ENCODE results near the gene ANO7. TPM values are rescaled to one million over a fixed set of nuclear protein-coding genes. Genes with fewer than 3 reads are reported as not detected.

Gene ANO7
- total and polyA plus RNA-seq, 3 experiments from 2014 or later: 0.83 to 0.86 TPM; not detected in 1

GRCh38 chr2:241244368-241244767 lies 55.9 kb downstream of the ANO7 start:
- Mint-ChIP-seq H3K27ac (peak overlapping the region in 4 of 8 donors; percentile 1 to 38 (median 14)), H3K9me3 (no peaks in the 10 kb centered on the region), H3K27me3 (no peaks in the 10 kb centered on the region), H3K36me3 (peaks cover 7 to 93% (median 40%) of the 10 kb centered on the region in 3 donors), H3K4me3 (no peak overlapping the region), H3K4me1 (peaks cover 0 to 2% (median 0%) of the 10 kb centered on the region in 3 donors)
- peaks cover 59% of the 10 kb centered on the region for H3K36me3 ChIP-seq (ENCODE audit: insufficient read depth, low read length)
- no peaks in the 10 kb centered on the region for H3K4me1 ChIP-seq (ENCODE audit: insufficient read depth, low read length)
- ChIA-PET CTCF (no interaction called here), POLR2A (no interaction called here)
- no peaks in the 10 kb centered on the region for H3K27me3 ChIP-seq (ENCODE audit: insufficient read depth, low read length, poor library complexity, severe bottlenecking)
- H3K4me3 ChIP-seq (ENCODE audit: low read length): no peak overlapping the region
- H3K9me3 ChIP-seq (ENCODE audit: low read length): no peaks in the 10 kb centered on the region
- H3K27ac ChIP-seq (ENCODE audit: low read depth, low read length): no peak overlapping the region
- DNase-seq: no peak

- Mint-ChIP-seq H3K27ac (no peak overlapping the region), H3K27me3 (no peaks in the 10 kb centered on the region), H3K36me3 (peaks cover 10 to 95% (median 37%) of the 10 kb centered on the region in 3 donors), H3K4me3 (no peak overlapping the region), H3K4me1 (no peaks in the 10 kb centered on the region), H3K9me3 (no peaks in the 10 kb centered on the region)
- Histone ChIP-seq H3K9me3 (ENCODE audit: low read length) (no peaks in the 10 kb centered on the region), H3K4me3 (ENCODE audit: low read length) (no peak overlapping the region), H3K27me3 (ENCODE audit: insufficient read depth, low read length, poor library complexity, severe bottlenecking) (no peaks in the 10 kb centered on the region), H3K36me3 (ENCODE audit: insufficient read depth, low read length) (peaks cover 56% of the 10 kb centered on the region), H3K27ac (ENCODE audit: low read depth, low read length) (no peak overlapping the region), H3K4me1 (ENCODE audit: insufficient read depth, low read length) (no peaks in the 10 kb centered on the region)
- CTCF ChIA-PET: no interaction called here
- POLR2A ChIA-PET: no interaction called here
- no peak for DNase-seq
Observed at GRCh38 chr2:241248289-241248688, 59.8 kb downstream of the ANO7 start.

GRCh38 chr2:241248897-241249296 lies 60.4 kb downstream of the ANO7 start:
- ChIA-PET CTCF (no interaction called here), POLR2A (interaction anchor here (0.5 kb wide), 1 partner anchor 203 kb away, joined by 4 read pairs; no protein-coding TSS in a partner anchor)
- no peak overlapping the region for H3K4me3 ChIP-seq (ENCODE audit: low read length)
- H3K4me1 Mint-ChIP-seq: no peaks in the 10 kb centered on the region
- H3K4me1 ChIP-seq (ENCODE audit: insufficient read depth, low read length): no peaks in the 10 kb centered on the region
- H3K36me3 Mint-ChIP-seq: peaks cover 12 to 95% (median 38%) of the 10 kb centered on the region in 3 donors
- peak overlapping the region in 1 of 8 donors; percentile 54 for H3K27ac Mint-ChIP-seq
- no peaks in the 10 kb centered on the region for H3K9me3 ChIP-seq (ENCODE audit: low read length)
- no peaks in the 10 kb centered on the region for H3K27me3 ChIP-seq (ENCODE audit: insufficient read depth, low read length, poor library complexity, severe bottlenecking)
- no peaks in the 10 kb centered on the region for H3K27me3 Mint-ChIP-seq
- DNase-seq: no peak
- H3K36me3 ChIP-seq (ENCODE audit: insufficient read depth, low read length): peaks cover 61% of the 10 kb centered on the region
- no peaks in the 10 kb centered on the region for H3K9me3 Mint-ChIP-seq
- no peak overlapping the region for H3K27ac ChIP-seq (ENCODE audit: low read depth, low read length)
- no peak overlapping the region for H3K4me3 Mint-ChIP-seq

GRCh38 chr2:241249654-241250053 lies 61.2 kb downstream of the ANO7 start:
- Mint-ChIP-seq H3K9me3 (no peaks in the 10 kb centered on the region), H3K4me1 (no peaks in the 10 kb centered on the region), H3K27me3 (no peaks in the 10 kb centered on the region), H3K4me3 (no peak overlapping the region), H3K27ac (no peak overlapping the region), H3K36me3 (peaks cover 12 to 94% (median 32%) of the 10 kb centered on the region in 3 donors)
- H3K27ac ChIP-seq (ENCODE audit: low read depth, low read length): no peak overlapping the region
- POLR2A ChIA-PET: interaction anchor here (0.6 kb wide), 1 partner anchor 144 kb away, joined by 4 read pairs; no protein-coding TSS in a partner anchor
- no peaks in the 10 kb centered on the region for H3K27me3 ChIP-seq (ENCODE audit: insufficient read depth, low read length, poor library complexity, severe bottlenecking)
- H3K36me3 ChIP-seq (ENCODE audit: insufficient read depth, low read length): peaks cover 62% of the 10 kb centered on the region
- no peak overlapping the region for H3K4me3 ChIP-seq (ENCODE audit: low read length)
- H3K9me3 ChIP-seq (ENCODE audit: low read length): no peaks in the 10 kb centered on the region
- H3K4me1 ChIP-seq (ENCODE audit: insufficient read depth, low read length): no peaks in the 10 kb centered on the region
- no peak for DNase-seq
- CTCF ChIA-PET: no interaction called here

GRCh38 chr2:241252778-241253475 lies 64.5 kb downstream of the ANO7 start:
- no peaks in the 10 kb centered on the region for H3K9me3 Mint-ChIP-seq
- no peak overlapping the region for H3K4me3 Mint-ChIP-seq
- peaks cover 15 to 95% (median 31%) of the 10 kb centered on the region in 3 donors for H3K36me3 Mint-ChIP-seq
- Histone ChIP-seq H3K27ac (ENCODE audit: low read depth, low read length) (no peak overlapping the region), H3K27me3 (ENCODE audit: insufficient read depth, low read length, poor library complexity, severe bottlenecking) (no peaks in the 10 kb centered on the region), H3K36me3 (ENCODE audit: insufficient read depth, low read length) (peaks cover 67% of the 10 kb centered on the region), H3K4me1 (ENCODE audit: insufficient read depth, low read length) (no peaks in the 10 kb centered on the region), H3K4me3 (ENCODE audit: low read length) (no peak overlapping the region), H3K9me3 (ENCODE audit: low read length) (no peaks in the 10 kb centered on the region)
- H3K4me1 Mint-ChIP-seq: peaks cover 0 to 2% (median 0%) of the 10 kb centered on the region in 3 donors
- H3K27me3 Mint-ChIP-seq: no peaks in the 10 kb centered on the region
- POLR2A ChIA-PET: no interaction called here
- CTCF ChIA-PET: no interaction called here
- DNase-seq: no peak
- peak overlapping the region in 2 of 8 donors; percentile 32 to 84 for H3K27ac Mint-ChIP-seq

- ChIA-PET CTCF (no interaction called here), POLR2A (no interaction called here)
- H3K4me3 Mint-ChIP-seq: no peak overlapping the region
Observed at GRCh38 chr2:241254904-241255351, 66.5 kb downstream of the ANO7 start.

GRCh38 chr2:241255542-241256167 lies 67.2 kb downstream of the ANO7 start:
- H3K27me3 ChIP-seq (ENCODE audit: insufficient read depth, low read length, poor library complexity, severe bottlenecking): no peaks in the 10 kb centered on the region
- Mint-ChIP-seq H3K36me3 (peaks cover 20 to 89% (median 33%) of the 10 kb centered on the region in 3 donors), H3K9me3 (no peaks in the 10 kb centered on the region), H3K4me1 (peaks cover 2 to 6% (median 4%) of the 10 kb centered on the region in 3 donors), H3K4me3 (no peak overlapping the region), H3K27ac (peak overlapping the region in 2 of 8 donors; percentile 36 to 57), H3K27me3 (no peaks in the 10 kb centered on the region)
- ChIA-PET CTCF (no interaction called here), POLR2A (no interaction called here)
- no peaks in the 10 kb centered on the region for H3K4me1 ChIP-seq (ENCODE audit: insufficient read depth, low read length)
- no peak overlapping the region for H3K4me3 ChIP-seq (ENCODE audit: low read length)
- H3K36me3 ChIP-seq (ENCODE audit: insufficient read depth, low read length): peaks cover 50% of the 10 kb centered on the region
- no peaks in the 10 kb centered on the region for H3K9me3 ChIP-seq (ENCODE audit: low read length)
- DNase-seq: no peak
- H3K27ac ChIP-seq (ENCODE audit: low read depth, low read length): no peak overlapping the region

More at GRCh38 chr2:241254904-241255351, 66.5 kb downstream of the ANO7 start:
- H3K27ac Mint-ChIP-seq: peak overlapping the region in 1 of 8 donors; percentile 57
- Histone ChIP-seq H3K4me1 (ENCODE audit: insufficient read depth, low read length) (no peaks in the 10 kb centered on the region), H3K36me3 (ENCODE audit: insufficient read depth, low read length) (peaks cover 47% of the 10 kb centered on the region), H3K27me3 (ENCODE audit: insufficient read depth, low read length, poor library complexity, severe bottlenecking) (no peaks in the 10 kb centered on the region), H3K27ac (ENCODE audit: low read depth, low read length) (no peak overlapping the region), H3K9me3 (ENCODE audit: low read length) (no peaks in the 10 kb centered on the region), H3K4me3 (ENCODE audit: low read length) (no peak overlapping the region)
- peaks cover 2 to 6% (median 4%) of the 10 kb centered on the region in 3 donors for H3K4me1 Mint-ChIP-seq
- H3K27me3 Mint-ChIP-seq: no peaks in the 10 kb centered on the region
- H3K36me3 Mint-ChIP-seq: peaks cover 15 to 90% (median 26%) of the 10 kb centered on the region in 3 donors
- no peaks in the 10 kb centered on the region for H3K9me3 Mint-ChIP-seq
- no peak for DNase-seq

- Mint-ChIP-seq H3K27me3 (no peaks in the 10 kb centered on the region), H3K36me3 (peaks cover 20 to 89% (median 34%) of the 10 kb centered on the region in 3 donors), H3K4me1 (peaks cover 2 to 8% (median 4%) of the 10 kb centered on the region in 3 donors), H3K4me3 (no peak overlapping the region), H3K9me3 (no peaks in the 10 kb centered on the region), H3K27ac (peak overlapping the region in 2 of 8 donors; percentile 36 to 45)
- DNase-seq: no peak
- Histone ChIP-seq H3K36me3 (ENCODE audit: insufficient read depth, low read length) (peaks cover 54% of the 10 kb centered on the region), H3K9me3 (ENCODE audit: low read length) (no peaks in the 10 kb centered on the region), H3K4me1 (ENCODE audit: insufficient read depth, low read length) (no peaks in the 10 kb centered on the region), H3K27me3 (ENCODE audit: insufficient read depth, low read length, poor library complexity, severe bottlenecking) (no peaks in the 10 kb centered on the region), H3K4me3 (ENCODE audit: low read length) (no peak overlapping the region), H3K27ac (ENCODE audit: low read depth, low read length) (no peak overlapping the region)
- ChIA-PET CTCF (no interaction called here), POLR2A (no interaction called here)
Observed at GRCh38 chr2:241256168-241256545, 67.7 kb downstream of the ANO7 start.
